WTC11 (cell line): ENCODE measurements around the gene TP63. TPM values are rescaled to one million over a fixed set of nuclear protein-coding genes. Genes with fewer than 3 reads are reported as not detected.

Source experiments
- ATAC-seq: fragments of 200-7000 bp; cut with Tn5 transposase; 2 replicates; pipeline ENCODE4 v1.10.0; 2021; ENCODE audit warnings: mild to moderate bottlenecking, moderate library complexity
- CTCF ChIA-PET: fragments of 300-600 bp; sonication (Branson Sonifier 250); formaldehyde crosslinking; loops from one replicate; lab custom pipeline; 2021; ENCODE audit warnings: antibody characterized with exemption; lab: Charles Lee
- POLR2A ChIA-PET: fragments of 350-600 bp; sonication (Branson Sonifier 250); formaldehyde crosslinking; loops from one replicate; lab custom pipeline; 2021; ENCODE audit warnings: antibody characterized with exemption; lab: Charles Lee
- DNase-seq: peaks from one replicate; pipeline ENCODE4 v3.0.0; 2021; ENCODE audit warnings: low spot score
- H3K27ac Mint-ChIP-seq: 2 replicates; pipeline ENCODE4 v1.8.0; 2021; ENCODE audit warnings: mixed read lengths
- H3K27me3 Mint-ChIP-seq: 2 replicates; pipeline ENCODE4 v1.8.0; 2021; ENCODE audit warnings: low read depth, mild to moderate bottlenecking, moderate library complexity, mixed read lengths
- H3K36me3 Mint-ChIP-seq: 2 replicates; pipeline ENCODE4 v1.8.0; 2021; ENCODE audit warnings: mixed read lengths
- H3K4me1 Mint-ChIP-seq: 2 replicates; pipeline ENCODE4 v1.8.0; 2022; ENCODE audit warnings: mixed read lengths
- H3K4me3 Mint-ChIP-seq: 2 replicates; pipeline ENCODE4 v1.8.0; 2021; ENCODE audit warnings: mild to moderate bottlenecking, moderate library complexity, mixed read lengths
- H3K9me3 Mint-ChIP-seq: 2 replicates; pipeline ENCODE4 v1.8.0; 2021; ENCODE audit warnings: mixed read lengths
- CTCF ChIP-seq: fragments of 200-600 bp; IDR thresholded peaks from 2 replicates; pipeline ENCODE4 v1.8.0; 2022; ENCODE audit warnings: antibody characterized with exemption
- E2F1 ChIP-seq: sonication (generic); formaldehyde crosslinking; IDR thresholded peaks from 2 replicates; pipeline ENCODE4 v1.8.0; 2022; ENCODE audit warnings: mild to moderate bottlenecking, missing genetic modification reagents
- GRHL2 ChIP-seq: fragments of 250-450 bp; sonication (Bioruptor Pico); IDR thresholded peaks from 2 replicates; pipeline ENCODE4 v1.8.0; 2022; ENCODE audit warnings: mild to moderate bottlenecking, moderate library complexity; ENCODE audit not compliant: insufficient replicate concordance, severe bottlenecking
- JAZF1 ChIP-seq: fragments of 250-450 bp; sonication (Bioruptor Pico); IDR thresholded peaks from 2 replicates; pipeline ENCODE4 v1.9.0; 2021; ENCODE audit warnings: moderate library complexity, mild to moderate bottlenecking, inconsistent platforms
- NR2C2 ChIP-seq: sonication (generic); formaldehyde crosslinking; IDR thresholded peaks from 2 replicates; pipeline ENCODE4 v1.8.0; 2022; ENCODE audit warnings: mild to moderate bottlenecking, missing genetic modification reagents
- PRDM15 ChIP-seq: sonication (generic); formaldehyde crosslinking; IDR thresholded peaks from 2 replicates; pipeline ENCODE4 v1.8.0; 2022; ENCODE audit warnings: missing genetic modification reagents
- SMAD4 ChIP-seq: sonication (generic); formaldehyde crosslinking; IDR thresholded peaks from 2 replicates; pipeline ENCODE4 v1.8.0; 2022; ENCODE audit warnings: mild to moderate bottlenecking, missing genetic modification reagents
- TCF7 ChIP-seq: sonication (generic); formaldehyde crosslinking; IDR thresholded peaks from 2 replicates; pipeline ENCODE4 v1.8.0; 2022; ENCODE audit warnings: mild to moderate bottlenecking, low read depth, missing genetic modification reagents, moderate library complexity
- ZNF416 ChIP-seq: fragments of 250-450 bp; sonication (Bioruptor Pico); IDR thresholded peaks from 2 replicates; pipeline ENCODE4 v1.9.0; 2021; ENCODE audit warnings: mild to moderate bottlenecking, inconsistent platforms
- total RNA-seq: library from RNA; stranded (reverse); gene quantifications from 3 replicates; pipeline ENCODE4 v1.2.3, GENCODE V29; 2021
- TF ChIP-seq, protein P1 (sequence below): fragments of 250-450 bp; sonication (Bioruptor Pico); IDR thresholded peaks from 2 replicates; pipeline ENCODE4 v1.9.0; 2021; ENCODE audit warnings: mild to moderate bottlenecking, borderline replicate concordance
- TF ChIP-seq, protein P2 (sequence below): sonication (generic); formaldehyde crosslinking; IDR thresholded peaks from 2 replicates; pipeline ENCODE4 v1.8.1; 2022; ENCODE audit warnings: mild to moderate bottlenecking, moderate library complexity, missing genetic modification reagents
- TF ChIP-seq, protein P3 (sequence below): sonication (generic); formaldehyde crosslinking; IDR thresholded peaks from 2 replicates; pipeline ENCODE4 v1.8.0; 2023; ENCODE audit warnings: missing genetic modification reagents, mild to moderate bottlenecking, borderline replicate concordance

TP63 gene
- total RNA-seq, 1 experiment from 2014 or later = 0.09 TPM

DNA sequence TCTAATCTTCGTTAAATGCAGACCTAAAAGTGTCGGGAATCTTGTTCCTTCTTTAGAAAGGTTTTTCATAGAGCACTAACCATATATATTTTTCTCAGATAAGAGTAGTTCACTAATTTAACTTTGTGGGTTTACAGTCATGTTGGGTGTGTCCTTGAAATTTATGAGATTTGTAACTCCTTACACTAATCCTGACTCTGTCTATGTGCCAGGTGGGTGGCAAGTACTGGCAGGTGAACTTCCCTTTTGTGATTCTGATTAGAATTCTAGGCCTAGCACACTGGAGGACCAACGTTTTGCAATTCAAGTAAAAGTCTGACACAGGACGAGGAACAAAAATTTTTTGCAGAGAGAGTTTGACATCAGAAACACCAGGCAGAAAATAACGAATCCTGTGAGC lies 269.4 kb downstream of the TP63 start:
- CTCF ChIA-PET = no interaction called here

More for the DNA sequence above, 269.4 kb downstream of the TP63 start:
- H3K36me3 Mint-ChIP-seq = no peaks in the 10 kb centered on the region
- no peak for ATAC-seq
- no peaks in the 10 kb centered on the region for H3K27me3 Mint-ChIP-seq
- no peak overlapping the region for H3K4me3 Mint-ChIP-seq
- H3K9me3 Mint-ChIP-seq = no peaks in the 10 kb centered on the region
- no peak overlapping the region; the same call in 1 of the 2 replicates for H3K27ac Mint-ChIP-seq
- TF ChIP-seq PRDM15 (CRISPR knock-in tag) (no peak), ZNF416 (CRISPR knock-in tag) (no peak), CTCF (no peak), TCF7 (CRISPR knock-in tag) (no peak), GRHL2 (CRISPR knock-in tag) (no peak), E2F1 (CRISPR knock-in tag) (no peak), SMAD4 (CRISPR knock-in tag) (no peak), NR2C2 (no peak), JAZF1 (no peak)
- TF ChIP-seq, protein P1, sequence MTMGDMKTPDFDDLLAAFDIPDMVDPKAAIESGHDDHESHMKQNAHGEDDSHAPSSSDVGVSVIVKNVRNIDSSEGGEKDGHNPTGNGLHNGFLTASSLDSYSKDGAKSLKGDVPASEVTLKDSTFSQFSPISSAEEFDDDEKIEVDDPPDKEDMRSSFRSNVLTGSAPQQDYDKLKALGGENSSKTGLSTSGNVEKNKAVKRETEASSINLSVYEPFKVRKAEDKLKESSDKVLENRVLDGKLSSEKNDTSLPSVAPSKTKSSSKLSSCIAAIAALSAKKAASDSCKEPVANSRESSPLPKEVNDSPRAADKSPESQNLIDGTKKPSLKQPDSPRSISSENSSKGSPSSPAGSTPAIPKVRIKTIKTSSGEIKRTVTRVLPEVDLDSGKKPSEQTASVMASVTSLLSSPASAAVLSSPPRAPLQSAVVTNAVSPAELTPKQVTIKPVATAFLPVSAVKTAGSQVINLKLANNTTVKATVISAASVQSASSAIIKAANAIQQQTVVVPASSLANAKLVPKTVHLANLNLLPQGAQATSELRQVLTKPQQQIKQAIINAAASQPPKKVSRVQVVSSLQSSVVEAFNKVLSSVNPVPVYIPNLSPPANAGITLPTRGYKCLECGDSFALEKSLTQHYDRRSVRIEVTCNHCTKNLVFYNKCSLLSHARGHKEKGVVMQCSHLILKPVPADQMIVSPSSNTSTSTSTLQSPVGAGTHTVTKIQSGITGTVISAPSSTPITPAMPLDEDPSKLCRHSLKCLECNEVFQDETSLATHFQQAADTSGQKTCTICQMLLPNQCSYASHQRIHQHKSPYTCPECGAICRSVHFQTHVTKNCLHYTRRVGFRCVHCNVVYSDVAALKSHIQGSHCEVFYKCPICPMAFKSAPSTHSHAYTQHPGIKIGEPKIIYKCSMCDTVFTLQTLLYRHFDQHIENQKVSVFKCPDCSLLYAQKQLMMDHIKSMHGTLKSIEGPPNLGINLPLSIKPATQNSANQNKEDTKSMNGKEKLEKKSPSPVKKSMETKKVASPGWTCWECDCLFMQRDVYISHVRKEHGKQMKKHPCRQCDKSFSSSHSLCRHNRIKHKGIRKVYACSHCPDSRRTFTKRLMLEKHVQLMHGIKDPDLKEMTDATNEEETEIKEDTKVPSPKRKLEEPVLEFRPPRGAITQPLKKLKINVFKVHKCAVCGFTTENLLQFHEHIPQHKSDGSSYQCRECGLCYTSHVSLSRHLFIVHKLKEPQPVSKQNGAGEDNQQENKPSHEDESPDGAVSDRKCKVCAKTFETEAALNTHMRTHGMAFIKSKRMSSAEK (CRISPR knock-in tag) = no peak
- TF ChIP-seq, protein P2, sequence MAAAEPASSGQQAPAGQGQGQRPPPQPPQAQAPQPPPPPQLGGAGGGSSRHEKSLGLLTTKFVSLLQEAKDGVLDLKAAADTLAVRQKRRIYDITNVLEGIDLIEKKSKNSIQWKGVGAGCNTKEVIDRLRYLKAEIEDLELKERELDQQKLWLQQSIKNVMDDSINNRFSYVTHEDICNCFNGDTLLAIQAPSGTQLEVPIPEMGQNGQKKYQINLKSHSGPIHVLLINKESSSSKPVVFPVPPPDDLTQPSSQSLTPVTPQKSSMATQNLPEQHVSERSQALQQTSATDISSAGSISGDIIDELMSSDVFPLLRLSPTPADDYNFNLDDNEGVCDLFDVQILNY (CRISPR knock-in tag) = no peak
- TF ChIP-seq, protein P3, sequence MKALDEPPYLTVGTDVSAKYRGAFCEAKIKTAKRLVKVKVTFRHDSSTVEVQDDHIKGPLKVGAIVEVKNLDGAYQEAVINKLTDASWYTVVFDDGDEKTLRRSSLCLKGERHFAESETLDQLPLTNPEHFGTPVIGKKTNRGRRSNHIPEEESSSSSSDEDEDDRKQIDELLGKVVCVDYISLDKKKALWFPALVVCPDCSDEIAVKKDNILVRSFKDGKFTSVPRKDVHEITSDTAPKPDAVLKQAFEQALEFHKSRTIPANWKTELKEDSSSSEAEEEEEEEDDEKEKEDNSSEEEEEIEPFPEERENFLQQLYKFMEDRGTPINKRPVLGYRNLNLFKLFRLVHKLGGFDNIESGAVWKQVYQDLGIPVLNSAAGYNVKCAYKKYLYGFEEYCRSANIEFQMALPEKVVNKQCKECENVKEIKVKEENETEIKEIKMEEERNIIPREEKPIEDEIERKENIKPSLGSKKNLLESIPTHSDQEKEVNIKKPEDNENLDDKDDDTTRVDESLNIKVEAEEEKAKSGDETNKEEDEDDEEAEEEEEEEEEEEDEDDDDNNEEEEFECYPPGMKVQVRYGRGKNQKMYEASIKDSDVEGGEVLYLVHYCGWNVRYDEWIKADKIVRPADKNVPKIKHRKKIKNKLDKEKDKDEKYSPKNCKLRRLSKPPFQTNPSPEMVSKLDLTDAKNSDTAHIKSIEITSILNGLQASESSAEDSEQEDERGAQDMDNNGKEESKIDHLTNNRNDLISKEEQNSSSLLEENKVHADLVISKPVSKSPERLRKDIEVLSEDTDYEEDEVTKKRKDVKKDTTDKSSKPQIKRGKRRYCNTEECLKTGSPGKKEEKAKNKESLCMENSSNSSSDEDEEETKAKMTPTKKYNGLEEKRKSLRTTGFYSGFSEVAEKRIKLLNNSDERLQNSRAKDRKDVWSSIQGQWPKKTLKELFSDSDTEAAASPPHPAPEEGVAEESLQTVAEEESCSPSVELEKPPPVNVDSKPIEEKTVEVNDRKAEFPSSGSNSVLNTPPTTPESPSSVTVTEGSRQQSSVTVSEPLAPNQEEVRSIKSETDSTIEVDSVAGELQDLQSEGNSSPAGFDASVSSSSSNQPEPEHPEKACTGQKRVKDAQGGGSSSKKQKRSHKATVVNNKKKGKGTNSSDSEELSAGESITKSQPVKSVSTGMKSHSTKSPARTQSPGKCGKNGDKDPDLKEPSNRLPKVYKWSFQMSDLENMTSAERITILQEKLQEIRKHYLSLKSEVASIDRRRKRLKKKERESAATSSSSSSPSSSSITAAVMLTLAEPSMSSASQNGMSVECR (CRISPR knock-in tag) = no peak
- TF ChIP-seq, all 79 proteins: peak for 0
- no peak for DNase-seq
- POLR2A ChIA-PET = no interaction called here
- peaks cover 19% of the 10 kb centered on the region for H3K4me1 Mint-ChIP-seq
